CD4-positive, alpha-beta T cell (primary cell): ENCODE data around the gene AP2A1. TPM values are rescaled to one million over a fixed set of nuclear protein-coding genes. Genes with fewer than 3 reads are reported as not detected.
A peak's percentile ranks its signal among the peaks of the same experiment; 100 is the strongest.

Experiments used
- ATAC-seq: fragments of 200-7000 bp; cut with Tn5 transposase; one replicate; pipeline ENCODE4 v1.10.0; 2022; ENCODE audit warnings: mild to moderate bottlenecking; ENCODE audit not compliant: poor library complexity
- CTCF ChIA-PET: fragments of 350-600 bp; sonication (Branson Sonifier 250); formaldehyde crosslinking; loops from one replicate; lab custom pipeline; 2021; ENCODE audit warnings: antibody characterized with exemption, inconsistent platforms; lab: Charles Lee
- POLR2A ChIA-PET: fragments of 350-600 bp; sonication (Branson Sonifier 250); formaldehyde crosslinking; loops from one replicate; lab custom pipeline; 2021; ENCODE audit warnings: antibody characterized with exemption, inconsistent platforms; lab: Charles Lee
- DNase-seq, 14 experiments: peaks; one replicate each; pipeline ENCODE4 v3.0.0-alpha.2; 2013 to 2020; ENCODE audit warnings: mixed read lengths in 2 of 14
- H3K27ac ChIP-seq, 2 donors: one replicate each; pipeline versions ENCODE4 v1.5.1 to v1.7.0; 2013; ENCODE audit warnings: low read length in 2 of 2, low read depth in 1 of 2, mild to moderate bottlenecking in 1 of 2
- H3K27me3 ChIP-seq, 2 experiments: 1 replicate in 1 of 2; 2 replicates in 1 of 2; pipeline versions ENCODE4 v1.6.1 to v1.7.0; 2013; ENCODE audit warnings: low read length in 2 of 2, control low read depth in 1 of 2, mild to moderate bottlenecking in 1 of 2, moderate library complexity in 1 of 2; ENCODE audit not compliant: insufficient read depth in 2 of 2, control insufficient read depth in 1 of 2
- H3K36me3 ChIP-seq: one replicate; pipeline ENCODE4 v1.6.1; 2013; ENCODE audit warnings: low read length, control low read depth; ENCODE audit not compliant: insufficient read depth
- H3K4me1 ChIP-seq: one replicate; pipeline ENCODE4 v1.6.1; 2013; ENCODE audit warnings: low read length, control low read depth; ENCODE audit not compliant: insufficient read depth
- H3K4me3 ChIP-seq: one replicate; pipeline ENCODE4 v1.5.1; 2013; ENCODE audit warnings: mild to moderate bottlenecking, low read length, moderate library complexity
- H3K9me3 ChIP-seq, 2 experiments: 1 replicate in 1 of 2; 2 replicates in 1 of 2; pipeline versions ENCODE4 v1.6.1 to v1.7.0; 2013; ENCODE audit warnings: low read length in 2 of 2, mild to moderate bottlenecking in 2 of 2, control low read depth in 1 of 2, moderate library complexity in 1 of 2; ENCODE audit not compliant: control insufficient read depth in 1 of 2, insufficient read depth in 1 of 2
- H3K27ac Mint-ChIP-seq: one replicate; pipeline ENCODE4 v1.8.0; 2020; ENCODE audit warnings: mixed read lengths
- H3K27me3 Mint-ChIP-seq: one replicate; pipeline ENCODE4 v1.8.0; 2021; ENCODE audit warnings: mixed read lengths
- H3K36me3 Mint-ChIP-seq: one replicate; pipeline ENCODE4 v1.8.0; 2021; ENCODE audit warnings: low read depth, mixed read lengths
- H3K4me1 Mint-ChIP-seq: one replicate; pipeline ENCODE4 v1.8.0; 2021; ENCODE audit warnings: low read depth, mixed read lengths
- H3K4me3 Mint-ChIP-seq: one replicate; pipeline ENCODE4 v1.8.0; 2020; ENCODE audit warnings: mild to moderate bottlenecking, mixed read lengths
- H3K9me3 Mint-ChIP-seq: one replicate; pipeline ENCODE4 v1.8.0; 2020; ENCODE audit warnings: mixed read lengths
- CTCF ChIP-seq: fragments of 200-600 bp; IDR thresholded peaks from one replicate; pipeline ENCODE4 v1.8.0; 2022; ENCODE audit warnings: antibody characterized with exemption, mild to moderate bottlenecking
- intact Hi-C, 2 experiments: fragments of 100-400 bp; cut with DNase I in 1 of 2; cut with micrococcal nuclease in 1 of 2; formaldehyde crosslinking; loops; one replicate each; pipeline versions ENCODE4 v1.15.1 to v1.9.0; 2023 to 2025; cut with DNase I, micrococcal nuclease
- total RNA-seq, 174 experiments: library from RNA in 2 of 174; stranded (reverse) in 2 of 174; gene quantifications; one replicate each; pipeline ENCODE4 v1.2.3 and lab custom pipeline; 2021 to 2026

Gene AP2A1
- total RNA-seq, 2 experiments from 2014 or later, result 28.2 to 28.9 TPM

DNA sequence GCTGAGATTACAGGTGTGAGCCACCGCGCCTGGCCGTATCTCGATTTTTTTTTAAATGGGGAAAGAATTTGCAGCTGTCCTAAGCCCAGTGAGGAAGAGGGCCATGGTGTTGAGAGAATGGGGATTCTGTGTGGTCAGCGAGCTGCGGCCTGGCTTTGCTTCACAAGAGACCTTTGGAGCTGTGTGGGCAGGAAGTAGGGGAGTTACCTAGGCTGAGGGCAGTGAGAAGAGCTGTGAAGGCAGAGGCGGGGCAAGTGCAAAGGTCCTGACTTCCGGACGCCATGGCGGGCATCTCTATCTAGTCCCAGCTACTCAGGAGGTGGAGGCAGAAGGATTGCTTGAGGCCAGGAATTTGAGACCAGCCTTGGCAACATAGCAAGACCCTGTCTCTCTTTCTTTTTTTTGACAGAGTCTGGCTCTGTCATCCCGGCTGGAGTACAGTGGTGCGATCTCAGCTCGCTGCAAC is 4.9 kb downstream of the AP2A1 start:
- Mint-ChIP-seq H3K4me1 (peaks cover 45% of the 10 kb centered on the region), H3K9me3 (no peaks in the 10 kb centered on the region), H3K4me3 (no peak overlapping the region), H3K36me3 (peaks cover 27% of the 10 kb centered on the region), H3K27me3 (no peaks in the 10 kb centered on the region), H3K27ac (no peak overlapping the region)
- Histone ChIP-seq H3K9me3 (no peaks in the 10 kb centered on the region), H3K27me3 (no peaks in the 10 kb centered on the region), H3K36me3 (peaks cover 3% of the 10 kb centered on the region), H3K27ac (no peak overlapping the region), H3K4me1 (peaks cover 26% of the 10 kb centered on the region), H3K4me3 (no peak overlapping the region)
- intact Hi-C loops, result no loop called here
- ChIA-PET CTCF (no interaction called here), POLR2A (interaction anchor here (0.6 kb wide), 2 partner anchors 53 to 54 kb away, joined by 3 read pairs; no protein-coding TSS in a partner anchor)
- DNase-seq, result peak in 1 of 14 experiments; percentile 34
- ATAC-seq, result no peak
- no peak for TF ChIP-seq CTCF

DNA sequence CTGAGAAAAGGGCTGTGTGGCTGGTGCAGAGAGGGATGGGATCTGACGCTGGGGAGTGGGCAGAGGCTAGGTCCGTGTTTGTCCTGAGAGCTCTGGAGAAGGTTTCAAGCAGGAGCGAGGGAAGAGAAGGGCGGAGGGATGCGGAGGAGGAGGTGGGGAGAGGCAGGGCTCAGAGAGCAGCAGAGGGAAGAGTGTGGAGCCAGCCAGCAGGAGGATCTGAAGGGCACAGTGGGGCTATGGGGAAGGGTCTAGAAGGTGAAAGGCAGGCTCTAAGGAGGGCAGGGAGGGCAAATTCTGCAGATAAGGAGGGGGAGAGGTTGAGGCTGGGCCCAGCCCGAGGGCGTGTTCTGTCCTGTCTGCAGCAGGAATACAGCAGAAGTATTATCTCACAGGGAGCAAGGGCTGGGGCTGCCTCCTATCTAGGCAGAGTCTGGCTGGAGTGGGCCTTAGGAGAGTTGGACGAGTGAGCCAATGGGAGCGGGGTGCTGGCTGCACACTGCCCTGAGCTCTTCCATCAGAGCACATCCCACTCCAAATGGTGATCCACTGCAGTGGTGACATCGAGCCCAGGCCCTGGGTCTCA is 6.1 kb downstream of the AP2A1 start:
- ChIA-PET CTCF (no interaction called here), POLR2A (no interaction called here)
- peaks cover 20% of the 10 kb centered on the region for H3K36me3 Mint-ChIP-seq
- no peaks in the 10 kb centered on the region for H3K9me3 ChIP-seq
- H3K9me3 Mint-ChIP-seq, result no peaks in the 10 kb centered on the region
- no peak overlapping the region for H3K27ac ChIP-seq
- no peaks in the 10 kb centered on the region for H3K27me3 ChIP-seq
- peaks cover 16% of the 10 kb centered on the region for H3K4me1 ChIP-seq
- no peaks in the 10 kb centered on the region for H3K27me3 Mint-ChIP-seq
- H3K4me3 ChIP-seq, result no peak overlapping the region
- no peak for ATAC-seq
- DNase-seq, result no peak
- H3K4me3 Mint-ChIP-seq, result peak overlapping the region; percentile 11
- peaks cover 36% of the 10 kb centered on the region for H3K4me1 Mint-ChIP-seq
- H3K36me3 ChIP-seq, result peaks cover 3% of the 10 kb centered on the region
- intact Hi-C loops, result no loop called here
- H3K27ac Mint-ChIP-seq, result no peak overlapping the region
- no peak for TF ChIP-seq CTCF

DNA sequence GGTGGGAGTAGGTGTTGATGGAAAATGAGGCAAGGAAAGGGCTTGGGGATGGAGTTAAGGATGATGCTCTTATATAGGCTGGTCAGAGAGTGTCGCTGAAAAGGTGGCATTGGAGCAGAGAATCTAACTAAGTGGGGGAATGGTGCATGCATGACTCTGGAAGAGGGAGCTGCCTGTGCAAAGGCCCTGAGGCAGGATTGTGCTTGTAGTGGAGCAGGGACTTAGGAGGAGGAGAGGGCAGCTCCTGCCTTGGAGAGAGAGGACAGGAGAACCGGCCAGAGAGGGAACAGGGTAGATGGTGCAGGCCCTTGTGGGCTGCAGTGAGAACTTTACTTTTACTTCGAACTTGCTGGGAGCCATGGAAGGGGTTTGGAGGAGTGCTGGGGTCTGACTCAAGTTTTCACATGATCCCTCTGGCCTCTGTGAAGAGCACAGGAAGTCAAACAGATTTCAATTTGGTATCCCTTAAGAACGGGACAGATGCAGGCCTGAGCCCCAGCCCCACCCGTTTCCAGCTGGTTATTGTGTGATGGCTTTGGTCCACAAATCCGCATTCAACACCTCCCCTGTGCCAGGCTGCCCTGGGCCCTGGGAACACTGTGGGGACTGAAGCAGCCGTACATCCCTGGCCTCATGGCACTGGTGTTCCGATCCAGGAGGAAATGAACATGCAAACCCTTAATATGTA is 7.0 kb downstream of the AP2A1 start:
- peaks cover 7% of the 10 kb centered on the region for H3K4me1 ChIP-seq
- H3K4me1 Mint-ChIP-seq, result peaks cover 27% of the 10 kb centered on the region
- no peaks in the 10 kb centered on the region for H3K27me3 ChIP-seq

More for the DNA sequence above, 7.0 kb downstream of the AP2A1 start:
- no peak overlapping the region for H3K4me3 Mint-ChIP-seq
- ChIA-PET CTCF (no interaction called here), POLR2A (no interaction called here)
- H3K27ac ChIP-seq, result no peak overlapping the region
- DNase-seq (no peak), ATAC-seq (no peak)
- H3K27me3 Mint-ChIP-seq, result no peaks in the 10 kb centered on the region
- intact Hi-C loops, result no loop called here
- H3K4me3 ChIP-seq, result no peak overlapping the region
- no peaks in the 10 kb centered on the region for H3K9me3 Mint-ChIP-seq
- TF ChIP-seq CTCF, result no peak
- no peaks in the 10 kb centered on the region for H3K9me3 ChIP-seq
- H3K27ac Mint-ChIP-seq, result no peak overlapping the region
- H3K36me3 Mint-ChIP-seq, result peaks cover 23% of the 10 kb centered on the region
- H3K36me3 ChIP-seq, result peaks cover 3% of the 10 kb centered on the region
